Activated naive CD4-positive, alpha-beta T cell treated with anti-CD3 and anti-CD28 coated beads, Interleukin-2, amount 50 U/mL, for 16 hours (primary cell): ENCODE results near the gene UROC1.

Source experiments
- DNase-seq: peaks from one replicate; pipeline ENCODE4 v3.0.0-alpha.2; 2020

UROC1 gene

DNA sequence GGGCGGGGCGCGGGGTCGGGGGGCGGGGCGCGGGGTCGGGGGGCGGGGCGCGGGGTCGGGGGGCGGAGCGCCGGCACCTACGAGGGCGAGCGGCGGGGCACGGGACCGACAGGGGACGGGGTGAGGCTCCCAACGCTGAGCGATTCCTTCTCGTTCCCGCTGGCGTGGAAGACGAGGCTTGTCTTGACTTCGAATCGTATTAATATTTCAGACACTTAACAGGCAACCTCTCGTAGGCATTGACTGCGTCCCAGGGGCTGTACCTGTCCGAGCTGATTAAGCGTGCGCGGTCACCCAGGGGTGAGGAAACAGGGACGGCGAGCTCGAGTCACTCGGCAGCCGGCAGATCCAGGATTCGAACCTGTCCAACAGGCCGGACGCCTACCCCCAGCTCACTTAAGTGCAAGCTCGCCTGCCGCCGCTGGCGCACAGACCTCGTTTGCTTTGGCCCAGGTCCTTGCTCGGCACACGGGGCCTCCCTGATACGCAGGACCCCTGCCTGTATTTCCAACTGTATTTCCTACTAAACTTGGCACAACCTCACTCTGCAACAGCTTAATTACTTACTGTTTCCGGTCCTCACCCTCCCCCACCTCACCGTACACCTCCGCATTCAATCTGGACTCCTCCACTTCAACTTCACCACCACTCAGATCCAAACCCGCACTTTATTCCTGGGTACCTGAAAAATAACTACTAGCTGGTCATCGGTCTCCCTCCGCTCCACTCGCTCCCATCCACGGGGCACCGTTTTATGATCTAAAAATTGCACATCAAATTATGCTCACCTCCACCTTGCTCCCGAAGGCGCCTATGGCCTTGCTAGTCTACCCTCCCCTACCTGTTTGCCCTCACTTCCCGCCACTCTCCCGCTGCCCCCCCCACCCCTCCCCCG lies 41.2 kb downstream of the UROC1 start:
- DNase-seq, result no peak

DNA sequence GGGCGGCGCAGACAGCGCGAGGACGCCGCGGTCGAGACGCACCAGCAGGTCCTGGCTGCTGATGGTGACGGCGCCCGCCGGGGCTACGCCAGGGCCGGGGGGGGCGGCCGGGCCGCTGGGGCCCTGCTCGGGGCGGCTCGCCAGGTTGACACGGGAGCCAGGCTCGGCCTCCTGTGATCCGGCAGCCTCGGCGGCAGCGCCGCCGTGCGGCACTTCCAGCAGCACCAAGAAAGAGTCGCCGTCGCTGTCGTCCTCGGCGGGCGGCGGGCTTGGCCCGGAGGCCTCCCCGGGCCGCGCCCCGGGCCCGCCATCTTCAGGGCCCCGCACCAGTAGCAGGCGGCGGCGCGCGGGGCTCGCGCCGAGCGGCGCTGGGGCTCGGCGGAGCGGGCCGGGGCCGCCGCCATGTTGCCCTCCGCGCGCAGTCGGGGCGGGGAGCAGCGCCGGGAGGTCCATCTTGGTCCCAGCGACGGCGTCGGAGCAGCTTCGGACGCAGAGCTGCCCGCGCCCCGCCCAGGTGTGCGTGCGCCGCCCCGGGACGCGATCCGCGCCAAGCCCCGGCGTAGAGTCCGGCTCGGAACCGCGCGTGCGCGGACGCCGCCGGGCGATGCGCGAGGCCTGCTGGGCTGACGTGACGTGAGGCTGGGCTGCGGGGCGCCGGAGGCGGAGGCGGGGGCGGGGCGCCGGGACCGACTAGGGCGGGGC lies 42.0 kb downstream of the UROC1 start, which contains the start of gene ZXDC:
TSS of gene ZXDC (minus strand) at position 479 of the 702 bp plus-strand sequence. CDS start at position 453, 26 bp downstream.
- peak; percentile 93 for DNase-seq

DNA sequence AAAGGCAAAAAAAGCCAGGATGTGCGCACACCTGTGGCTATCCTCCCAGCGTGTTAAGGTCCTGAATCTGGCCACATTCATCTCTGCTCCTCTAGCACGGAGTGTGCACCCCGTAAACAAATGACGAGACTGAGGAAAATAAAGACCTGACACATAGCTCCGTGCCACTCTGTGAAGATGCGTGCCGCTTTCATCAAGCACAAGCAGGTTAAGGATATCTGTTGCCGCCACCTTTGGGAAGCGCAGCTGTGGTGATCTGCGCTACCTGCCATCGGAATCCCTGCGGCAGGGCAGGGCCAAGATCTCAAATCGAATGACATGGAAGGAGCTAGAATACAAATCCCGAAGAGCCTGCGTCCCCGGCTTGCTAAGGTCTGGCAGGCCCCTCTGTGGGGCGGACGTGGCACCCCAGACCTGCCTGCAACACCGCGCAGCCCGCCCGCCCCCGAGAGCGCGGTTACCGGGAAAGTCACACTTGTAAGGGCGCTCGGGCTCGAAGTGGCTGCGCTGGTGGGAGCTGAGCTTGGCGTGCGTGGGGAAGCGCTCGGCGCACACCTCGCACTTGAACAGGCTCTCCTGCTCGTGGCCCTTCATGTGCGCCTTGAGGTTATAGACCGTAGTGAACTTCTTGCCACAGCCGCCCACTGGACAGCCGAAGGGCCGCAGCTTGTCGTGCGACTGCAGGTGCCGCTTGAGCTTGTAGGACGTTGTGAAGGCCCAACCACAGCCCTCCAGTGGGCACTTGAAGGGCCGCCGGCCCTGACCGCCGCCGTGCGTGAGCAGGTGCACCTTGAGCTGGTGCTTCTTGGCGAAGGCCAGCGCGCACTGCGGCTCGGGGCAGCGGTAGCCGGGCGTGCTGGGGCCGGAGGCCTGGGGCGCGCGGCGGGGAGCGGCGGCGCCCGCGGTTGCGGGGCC lies 42.8 kb downstream of the UROC1 start:
- peak; percentile 44 for DNase-seq

DNA sequence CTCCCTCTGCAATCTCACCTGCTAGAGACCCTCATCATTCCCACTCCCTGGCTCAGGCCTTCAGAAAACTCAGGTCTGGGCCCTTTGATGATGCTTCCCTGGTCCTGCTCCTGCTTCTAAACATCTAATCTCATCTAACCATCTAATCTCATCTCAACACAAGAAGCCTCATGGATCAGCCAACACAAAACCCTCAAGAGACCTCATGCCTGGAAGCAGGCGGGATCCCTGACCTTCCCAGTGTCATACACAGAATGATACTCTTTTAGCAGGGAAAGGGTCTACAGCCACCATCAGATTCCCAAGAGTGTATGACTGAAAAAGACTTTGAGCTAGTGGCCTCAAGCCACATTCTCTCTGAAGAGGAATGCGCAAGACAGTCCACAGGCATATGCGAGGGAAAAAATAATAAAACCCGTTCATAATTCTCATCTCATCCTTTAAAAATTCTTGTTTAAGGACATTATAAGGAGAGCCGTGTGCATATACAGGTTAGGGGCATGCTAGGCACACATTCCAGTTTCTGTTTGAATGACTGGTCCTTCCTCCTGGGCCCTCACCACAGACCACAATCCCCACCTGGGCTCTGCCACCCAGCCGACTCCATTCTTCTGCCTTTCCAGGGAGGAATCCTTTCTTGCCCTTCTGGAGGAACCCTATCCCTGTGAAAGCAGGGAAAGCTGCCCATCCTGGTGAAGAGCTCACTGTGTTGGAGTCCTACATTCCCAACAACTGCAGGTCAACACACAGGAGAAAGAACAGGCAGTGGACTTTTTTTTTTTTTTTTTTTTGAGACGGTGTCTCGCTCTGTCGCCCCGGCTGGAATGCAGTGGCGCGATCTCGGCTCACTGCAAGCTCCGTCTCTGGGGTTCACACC lies 44.0 kb downstream of the UROC1 start:
- no peak for DNase-seq

DNA sequence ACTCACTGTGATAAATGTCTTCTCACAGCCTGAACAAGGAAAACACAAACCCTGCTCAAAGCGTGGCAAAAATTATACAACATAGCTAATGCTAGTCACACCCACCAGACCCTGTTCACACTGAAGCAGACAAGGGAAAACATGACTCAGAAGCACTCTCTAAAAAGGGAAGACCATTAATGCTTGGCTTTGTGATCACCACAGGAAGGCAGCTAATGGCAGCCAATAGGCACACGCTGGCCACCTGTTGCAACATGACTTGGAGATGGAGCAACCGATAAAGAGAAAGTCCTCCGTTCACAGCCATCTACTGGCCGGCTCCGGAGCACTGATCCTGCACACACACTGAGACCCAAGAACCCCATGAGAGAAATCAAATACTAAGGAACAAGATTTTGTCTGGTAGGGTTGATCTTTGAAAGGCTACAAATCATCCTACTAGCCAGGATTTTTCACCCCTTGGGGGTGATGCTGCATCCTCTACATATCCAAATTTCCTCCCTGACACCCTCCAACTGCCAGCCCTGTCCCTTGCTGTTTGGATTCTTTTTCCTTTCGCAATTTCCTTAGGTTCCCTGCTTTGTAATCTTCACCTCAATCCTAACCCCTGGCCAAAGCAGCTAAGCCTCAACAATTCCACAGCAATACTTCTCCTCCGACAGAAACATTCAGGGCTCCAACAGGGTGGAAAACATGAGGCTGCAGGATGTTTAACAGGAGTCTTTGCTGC lies 45.1 kb downstream of the UROC1 start:
- DNase-seq, result no peak

DNA sequence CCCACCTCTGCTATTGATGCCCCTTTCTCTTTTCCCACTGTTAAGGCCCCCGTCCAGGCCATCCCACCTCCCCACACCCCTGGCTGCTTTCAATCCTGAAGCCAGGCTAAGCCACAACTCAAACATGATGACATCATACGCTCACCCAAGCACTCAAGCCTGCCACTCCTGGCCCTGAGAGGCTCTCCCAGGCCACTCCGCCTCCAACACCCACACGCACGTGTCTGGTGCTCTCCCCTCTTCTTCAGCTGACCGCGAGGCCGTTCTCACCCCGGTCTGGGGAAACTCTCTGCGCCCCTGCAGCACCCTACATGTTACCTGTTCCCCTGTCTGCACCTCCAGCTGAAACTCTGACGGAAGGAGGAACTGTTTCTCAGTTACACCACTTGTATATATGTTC lies 48.1 kb downstream of the UROC1 start:
- DNase-seq, result no peak

DNA sequence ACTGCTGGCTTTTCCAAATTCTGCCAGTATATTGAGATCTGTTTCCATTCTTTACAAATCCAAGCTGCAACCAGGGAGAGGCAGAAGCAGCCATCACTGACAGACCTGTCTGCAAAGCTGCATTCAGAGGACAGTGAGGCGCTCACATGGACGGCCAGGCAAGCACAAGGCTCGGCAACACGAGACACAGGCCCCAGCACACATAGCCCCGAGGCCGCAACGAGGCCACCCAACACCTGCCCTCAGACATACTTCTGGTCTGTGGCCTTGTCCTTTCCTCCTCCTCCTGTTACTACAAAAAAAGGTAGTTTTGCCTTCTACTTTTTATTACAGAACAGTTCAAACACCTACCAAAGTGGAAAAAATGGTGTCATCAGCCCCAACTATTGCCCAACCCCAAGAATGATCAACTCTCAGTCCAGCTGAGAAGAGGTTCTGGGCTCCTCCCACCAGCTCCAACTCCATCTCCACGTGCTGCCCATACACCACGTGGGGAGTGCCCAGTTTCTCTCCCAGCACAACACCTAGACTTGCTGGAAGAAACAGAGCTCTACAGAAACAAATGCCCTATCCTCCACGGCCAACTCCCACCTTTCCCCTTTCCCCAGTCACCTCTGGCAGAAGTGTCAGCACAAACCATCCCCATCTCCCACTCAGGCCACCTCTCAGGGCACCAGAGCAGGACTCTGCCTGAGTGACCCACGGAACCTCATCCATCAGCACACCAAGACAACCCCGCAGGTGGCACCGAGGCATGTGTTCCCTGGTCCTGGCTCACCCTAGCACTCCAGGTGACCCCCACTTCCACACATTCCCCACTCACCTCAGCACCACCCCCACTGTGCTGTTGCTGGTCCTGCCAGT lies 49.3 kb downstream of the UROC1 start:
- DNase-seq, result no peak

DNA sequence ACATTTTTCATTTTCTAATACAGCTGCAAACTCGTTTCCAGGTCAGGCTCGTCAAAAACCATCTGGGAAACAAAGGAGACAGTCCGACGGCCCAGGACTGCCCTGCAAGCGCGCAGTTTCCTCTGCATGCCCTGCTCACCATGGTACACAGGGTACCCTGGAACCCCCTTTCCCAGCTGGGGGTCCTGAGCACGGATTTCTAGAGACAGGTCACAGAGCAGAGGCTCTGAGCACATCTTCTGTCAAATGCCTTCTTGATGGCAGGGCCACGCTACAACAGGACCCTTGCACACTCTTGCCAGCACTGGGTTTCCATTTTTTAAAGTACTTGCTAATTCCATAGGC lies 50.0 kb downstream of the UROC1 start:
- DNase-seq, result no peak

DNA sequence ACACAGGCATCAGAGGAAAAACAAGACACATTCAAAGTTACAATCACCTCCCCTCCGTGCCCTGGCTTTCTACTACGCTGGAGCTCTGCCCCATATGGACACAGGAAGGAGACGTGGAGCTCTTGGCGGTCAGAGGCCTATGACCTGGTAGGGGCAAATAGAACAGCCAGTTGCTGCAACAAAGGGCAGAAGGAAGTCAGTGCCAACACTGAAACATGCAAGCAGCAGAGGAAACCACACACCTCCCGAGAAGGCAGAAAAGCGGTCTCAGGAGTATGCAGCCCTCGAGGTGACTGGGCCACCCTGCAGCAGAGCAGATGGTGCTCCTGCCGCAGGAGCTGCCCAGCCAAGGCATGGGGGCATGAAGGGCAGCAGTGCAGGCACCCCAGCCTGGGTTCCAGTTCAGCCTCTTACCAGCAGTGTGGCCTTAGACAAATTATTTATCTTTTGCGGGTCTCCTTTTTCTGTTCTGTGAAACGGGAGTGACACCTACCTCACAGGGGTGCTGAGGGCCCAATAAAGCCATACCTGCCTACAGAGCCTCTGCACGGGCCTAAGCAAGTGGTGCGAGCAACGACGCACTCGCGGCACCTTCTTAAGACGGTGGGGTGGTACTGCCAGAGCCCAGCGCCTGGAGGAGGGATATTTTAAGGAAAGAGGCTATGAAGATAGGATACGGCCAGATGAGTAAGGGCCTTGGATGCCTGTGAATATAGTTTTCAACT lies 50.5 kb downstream of the UROC1 start:
- no peak for DNase-seq

DNA sequence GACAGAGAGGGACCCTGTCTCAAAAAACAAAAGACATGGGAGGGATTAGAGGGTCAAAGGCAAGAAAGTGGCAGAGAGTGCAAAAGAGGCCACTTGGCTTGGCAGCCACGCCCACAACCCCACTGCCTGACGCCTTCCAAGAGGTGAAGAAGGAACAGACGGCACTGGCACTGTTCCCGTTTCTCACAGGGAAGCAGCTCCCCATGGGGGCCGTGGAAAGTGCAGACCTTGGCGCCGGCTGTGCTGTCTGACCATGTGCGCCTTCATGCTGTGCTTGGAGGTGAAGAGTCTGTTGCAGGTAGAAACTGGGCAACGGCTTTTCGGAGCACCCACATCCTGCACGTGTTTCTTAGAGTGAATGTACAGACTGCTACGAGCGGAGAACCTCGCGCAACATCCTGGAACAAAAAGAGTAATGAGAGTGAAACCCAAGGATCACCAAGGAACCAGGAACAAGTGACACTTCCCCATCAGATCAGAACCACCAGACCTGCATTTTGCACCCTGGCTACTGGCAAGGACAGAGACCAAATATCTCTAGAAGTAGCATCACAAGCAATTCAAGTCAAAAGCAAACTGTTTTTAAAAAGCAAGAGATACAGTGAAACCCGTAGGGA lies 51.5 kb downstream of the UROC1 start:
- DNase-seq, result no peak

DNA sequence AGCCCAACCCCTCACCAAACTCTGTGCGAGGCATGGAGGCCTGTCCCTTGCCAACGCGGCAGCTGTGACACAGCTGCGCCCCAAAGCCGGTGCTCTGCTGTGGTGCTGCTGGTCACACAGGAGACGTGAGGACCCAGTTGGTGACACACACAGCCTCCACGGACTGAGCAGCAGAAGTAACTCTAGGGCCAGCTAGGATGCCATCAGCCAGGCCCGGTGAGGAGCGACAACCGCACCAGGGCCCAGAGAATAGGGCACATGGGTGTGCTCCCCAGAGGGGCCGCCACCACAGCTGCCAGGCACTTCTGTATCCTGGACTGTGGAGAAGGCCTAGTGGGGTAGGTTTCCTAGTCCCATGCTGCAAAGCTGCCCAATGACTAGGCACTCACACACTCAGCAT lies 52.6 kb downstream of the UROC1 start:
- DNase-seq, result no peak

DNA sequence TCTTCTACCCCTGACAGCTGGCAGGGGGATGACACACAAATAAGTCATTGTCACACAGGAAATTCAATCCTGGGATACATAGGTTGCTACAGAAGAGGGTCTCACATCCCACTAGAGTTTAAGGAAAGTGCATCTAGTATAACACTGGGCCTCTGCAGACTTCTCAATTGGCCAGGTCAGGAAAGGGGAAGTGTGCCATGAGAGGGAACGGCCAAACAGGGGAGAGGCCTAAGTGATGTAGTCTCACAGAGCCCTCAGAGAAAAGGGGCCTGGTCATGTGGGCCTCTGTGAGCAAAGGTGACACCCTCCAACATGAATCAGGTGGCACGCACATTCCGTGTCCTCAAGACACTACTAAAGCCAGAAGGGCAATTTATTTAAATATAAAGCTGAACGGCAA lies 53.1 kb downstream of the UROC1 start:
- DNase-seq, result no peak

DNA sequence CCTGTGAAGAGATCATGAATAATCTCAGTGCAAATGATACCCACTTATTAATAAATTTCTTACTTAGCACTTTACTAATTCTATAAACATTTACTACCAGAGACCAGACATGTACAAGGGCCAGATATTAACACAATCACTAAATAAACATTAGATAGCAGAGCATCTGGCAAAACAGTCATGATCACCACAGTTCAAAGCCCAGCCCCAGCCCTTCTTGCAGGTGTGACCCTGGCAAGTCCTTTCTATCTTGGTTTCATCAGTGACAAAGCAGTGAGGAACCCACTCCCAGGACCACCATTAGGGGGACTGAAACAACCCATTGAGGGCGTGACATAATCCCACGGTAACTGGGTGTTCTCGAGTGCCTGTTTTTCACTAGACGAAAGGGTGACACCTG lies 53.5 kb downstream of the UROC1 start:
- DNase-seq, result no peak

DNA sequence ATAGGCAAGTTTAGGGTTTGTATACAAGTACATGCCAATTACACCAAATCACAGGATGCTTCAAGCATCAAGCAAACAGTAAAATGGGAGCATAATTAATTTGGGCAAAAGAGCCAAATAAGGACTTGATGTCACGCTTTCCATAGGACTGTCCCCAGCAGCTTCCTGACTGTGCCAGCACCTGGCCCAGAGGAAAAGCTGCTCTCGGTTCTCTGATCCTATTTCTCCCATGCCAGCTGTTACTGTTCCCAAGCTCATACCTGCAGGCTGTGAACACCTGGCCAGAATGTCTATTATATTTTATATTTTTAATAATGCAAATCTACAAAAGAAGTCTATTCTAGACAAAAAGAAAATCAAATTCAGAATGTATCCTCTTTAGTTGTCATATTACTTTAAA lies 54.1 kb downstream of the UROC1 start:
- DNase-seq, result no peak

DNA sequence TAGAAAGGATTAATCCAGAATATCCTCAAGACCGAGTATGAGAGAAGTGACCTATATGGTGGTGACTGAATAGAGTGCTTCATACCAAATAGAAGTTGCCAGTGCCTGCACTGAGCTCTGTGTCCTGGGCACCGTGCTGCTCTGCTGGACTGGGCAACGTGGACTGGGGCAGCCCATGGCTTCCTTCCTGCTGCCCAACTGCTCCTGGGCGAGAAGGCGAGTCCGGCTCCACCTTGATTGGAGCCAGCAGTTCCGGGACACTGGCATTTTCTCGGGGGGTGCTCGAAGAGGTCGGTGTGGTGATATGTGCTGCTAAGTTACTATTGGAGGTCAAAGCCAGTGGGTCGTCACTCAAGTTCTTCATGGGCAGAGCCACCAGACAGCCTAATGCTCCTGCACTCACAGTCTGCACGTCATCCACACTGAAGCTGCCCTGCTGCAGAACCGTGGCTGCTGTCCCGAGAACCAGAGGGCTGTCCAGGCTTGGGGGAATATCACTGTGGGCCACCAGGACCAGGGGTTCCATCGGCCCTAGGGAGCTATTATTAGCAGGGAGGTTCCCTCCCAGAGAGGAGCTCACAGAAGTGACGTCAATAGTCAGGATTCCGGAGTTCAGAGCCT lies 56.0 kb downstream of the UROC1 start:
- no peak for DNase-seq

DNA sequence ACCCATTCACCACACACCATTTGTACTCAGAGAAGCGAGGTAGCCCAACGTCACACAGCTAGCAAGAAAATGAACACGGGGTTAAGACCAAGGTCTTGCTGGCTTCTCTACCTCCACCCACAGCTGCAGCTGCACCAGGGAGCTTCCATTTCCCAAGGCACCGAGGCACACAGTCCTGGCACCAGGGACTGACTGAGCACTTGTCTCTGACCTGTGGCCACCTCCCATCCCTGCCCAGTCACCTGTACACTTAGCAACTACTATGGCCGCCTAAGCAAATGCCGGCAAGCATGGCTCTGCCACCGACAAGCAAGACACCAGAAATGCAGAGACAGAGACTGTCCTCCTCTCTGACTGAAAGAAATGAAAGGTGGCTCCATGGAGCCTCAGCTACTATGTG lies 57.2 kb downstream of the UROC1 start:
- DNase-seq, result no peak

DNA sequence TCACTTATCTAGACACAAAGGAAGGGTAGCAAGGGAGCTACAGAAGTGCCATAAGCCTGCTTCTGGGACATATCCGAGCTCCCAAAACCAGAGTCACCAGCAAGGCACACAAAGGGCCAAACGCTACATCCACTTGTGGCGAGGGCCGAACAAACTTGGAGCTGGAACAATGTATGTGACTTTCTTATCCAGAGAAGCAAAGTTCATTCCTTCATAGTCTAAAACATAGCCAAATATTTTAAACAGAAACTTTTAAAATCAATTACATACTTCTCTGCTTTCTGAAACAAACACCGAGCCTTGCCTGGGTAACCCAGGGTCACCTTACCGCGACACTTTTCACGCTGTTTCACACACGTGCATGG lies 57.8 kb downstream of the UROC1 start:
- DNase-seq, result no peak

DNA sequence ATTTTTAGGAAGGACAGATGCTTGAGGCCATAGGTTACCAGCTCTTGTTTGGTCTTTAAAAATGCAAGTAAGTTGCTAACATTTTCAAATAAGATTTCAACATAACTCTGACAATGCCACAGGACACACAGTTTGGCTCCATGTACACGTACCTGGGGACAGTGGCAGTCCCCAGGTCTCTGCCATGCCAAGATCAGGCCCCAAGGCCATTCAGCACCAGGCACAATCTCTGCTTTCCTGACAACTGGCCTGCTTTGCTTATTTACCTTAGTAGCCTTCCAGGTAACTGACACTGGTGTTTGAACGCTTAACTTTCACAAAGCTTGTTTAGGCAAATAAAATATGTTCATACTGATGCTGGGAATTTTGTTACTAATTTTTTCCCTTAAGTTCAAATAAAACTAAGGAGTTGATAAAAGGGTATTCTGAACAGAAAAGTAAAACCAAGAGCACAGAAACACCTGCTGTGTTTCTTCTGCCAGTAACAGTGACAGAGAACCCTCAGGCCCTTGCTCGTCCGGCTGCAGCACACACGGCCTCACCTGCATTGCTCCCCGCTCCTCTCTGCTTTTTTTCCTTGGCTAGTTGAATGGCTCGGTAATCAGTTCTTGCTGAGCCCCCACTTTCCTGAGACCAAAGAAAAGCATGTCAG lies 58.3 kb downstream of the UROC1 start:
- no peak for DNase-seq
